ENCODE data around the gene CYP39A1.

DNA sequence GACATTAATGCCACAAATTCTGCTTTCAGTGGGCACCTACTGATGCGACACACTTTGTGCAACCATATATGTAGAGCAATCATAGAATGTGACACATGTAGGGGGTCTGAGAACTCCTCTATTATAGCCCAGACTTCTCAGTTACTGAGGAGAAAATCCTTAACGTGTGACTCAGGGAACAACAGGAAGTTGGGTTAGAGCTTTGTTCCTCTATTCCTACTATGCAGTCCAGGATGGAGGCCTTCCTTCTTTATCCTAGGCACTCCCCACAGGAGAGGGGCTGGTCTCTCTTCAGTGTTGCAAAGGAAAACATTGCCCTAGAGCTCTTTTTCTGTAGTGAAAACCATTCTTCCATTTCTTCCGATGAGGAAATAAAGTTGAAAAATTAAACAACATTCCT, 121.7 kb downstream of the CYP39A1 start:
- TF ChIP-seq, protein P1, sequence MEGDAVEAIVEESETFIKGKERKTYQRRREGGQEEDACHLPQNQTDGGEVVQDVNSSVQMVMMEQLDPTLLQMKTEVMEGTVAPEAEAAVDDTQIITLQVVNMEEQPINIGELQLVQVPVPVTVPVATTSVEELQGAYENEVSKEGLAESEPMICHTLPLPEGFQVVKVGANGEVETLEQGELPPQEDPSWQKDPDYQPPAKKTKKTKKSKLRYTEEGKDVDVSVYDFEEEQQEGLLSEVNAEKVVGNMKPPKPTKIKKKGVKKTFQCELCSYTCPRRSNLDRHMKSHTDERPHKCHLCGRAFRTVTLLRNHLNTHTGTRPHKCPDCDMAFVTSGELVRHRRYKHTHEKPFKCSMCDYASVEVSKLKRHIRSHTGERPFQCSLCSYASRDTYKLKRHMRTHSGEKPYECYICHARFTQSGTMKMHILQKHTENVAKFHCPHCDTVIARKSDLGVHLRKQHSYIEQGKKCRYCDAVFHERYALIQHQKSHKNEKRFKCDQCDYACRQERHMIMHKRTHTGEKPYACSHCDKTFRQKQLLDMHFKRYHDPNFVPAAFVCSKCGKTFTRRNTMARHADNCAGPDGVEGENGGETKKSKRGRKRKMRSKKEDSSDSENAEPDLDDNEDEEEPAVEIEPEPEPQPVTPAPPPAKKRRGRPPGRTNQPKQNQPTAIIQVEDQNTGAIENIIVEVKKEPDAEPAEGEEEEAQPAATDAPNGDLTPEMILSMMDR (IDR thresholded peaks at IDR 0.05) = no peak
- no peak for TF ChIP-seq POLR2A (IDR thresholded peaks at IDR 0.05)
